ENCODE measurements around the gene CCK. TPM values are rescaled to one million over a fixed set of nuclear protein-coding genes. Genes with fewer than 3 reads are reported as not detected.

CCK gene
- total RNA-seq, 4 donors from 2014 or later = not detected

GRCh38 chr3:42276141-42277132, 10.5 kb upstream of the CCK start:
- no peak for TF ChIP-seq CTCF (IDR thresholded peaks at IDR 0.05; ENCODE audit: low read depth)

GRCh38 chr3:42275217-42275616, 9.2 kb upstream of the CCK start:
- TF ChIP-seq CTCF (IDR thresholded peaks at IDR 0.05; ENCODE audit: low read depth) = no peak

GRCh38 chr3:42274266-42274665, 8.3 kb upstream of the CCK start:
- TF ChIP-seq CTCF (IDR thresholded peaks at IDR 0.05; ENCODE audit: low read depth) = no peak

- no peak for TF ChIP-seq CTCF (IDR thresholded peaks at IDR 0.05; ENCODE audit: low read depth)
These were observed 7.4 kb upstream of the CCK start for GRCh38 chr3:42273361-42273760.

GRCh38 chr3:42271786-42272185, 5.8 kb upstream of the CCK start:
- TF ChIP-seq CTCF (IDR thresholded peaks at IDR 0.05; ENCODE audit: low read depth) = no peak

GRCh38 chr3:42270561-42270960, 4.6 kb upstream of the CCK start:
- no peak for TF ChIP-seq CTCF (IDR thresholded peaks at IDR 0.05; ENCODE audit: low read depth)

- no peak for TF ChIP-seq CTCF (IDR thresholded peaks at IDR 0.05; ENCODE audit: low read depth)
These were observed 3.7 kb upstream of the CCK start for GRCh38 chr3:42269647-42270046.

Measured in subcutaneous adipose tissue (tissue), 4 donors.